Measurements from ENCODE around the gene OR6P1.

GRCh38 chr1:158579733-158580132 is 9.4 kb upstream of the OR6P1 start, which contains the start of gene OR10X1:
- TF ChIP-seq MAX (CRISPR knock-in tag; IDR thresholded peaks at IDR 0.05) = no peak
- no peak for TF ChIP-seq E2F1 (CRISPR knock-in tag; IDR thresholded peaks at IDR 0.05)
- TF ChIP-seq, protein P1, sequence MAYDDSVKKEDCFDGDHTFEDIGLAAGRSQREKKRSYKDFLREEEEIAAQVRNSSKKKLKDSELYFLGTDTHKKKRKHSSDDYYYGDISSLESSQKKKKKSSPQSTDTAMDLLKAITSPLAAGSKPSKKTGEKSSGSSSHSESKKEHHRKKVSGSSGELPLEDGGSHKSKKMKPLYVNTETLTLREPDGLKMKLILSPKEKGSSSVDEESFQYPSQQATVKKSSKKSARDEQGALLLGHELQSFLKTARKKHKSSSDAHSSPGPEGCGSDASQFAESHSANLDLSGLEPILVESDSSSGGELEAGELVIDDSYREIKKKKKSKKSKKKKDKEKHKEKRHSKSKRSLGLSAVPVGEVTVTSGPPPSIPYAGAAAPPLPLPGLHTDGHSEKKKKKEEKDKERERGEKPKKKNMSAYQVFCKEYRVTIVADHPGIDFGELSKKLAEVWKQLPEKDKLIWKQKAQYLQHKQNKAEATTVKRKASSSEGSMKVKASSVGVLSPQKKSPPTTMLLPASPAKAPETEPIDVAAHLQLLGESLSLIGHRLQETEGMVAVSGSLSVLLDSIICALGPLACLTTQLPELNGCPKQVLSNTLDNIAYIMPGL (CRISPR knock-in tag; IDR thresholded peaks at IDR 0.05) = no peak
- no peak for TF ChIP-seq CREB1 (CRISPR knock-in tag; IDR thresholded peaks at IDR 0.05)
- TF ChIP-seq, protein P2, sequence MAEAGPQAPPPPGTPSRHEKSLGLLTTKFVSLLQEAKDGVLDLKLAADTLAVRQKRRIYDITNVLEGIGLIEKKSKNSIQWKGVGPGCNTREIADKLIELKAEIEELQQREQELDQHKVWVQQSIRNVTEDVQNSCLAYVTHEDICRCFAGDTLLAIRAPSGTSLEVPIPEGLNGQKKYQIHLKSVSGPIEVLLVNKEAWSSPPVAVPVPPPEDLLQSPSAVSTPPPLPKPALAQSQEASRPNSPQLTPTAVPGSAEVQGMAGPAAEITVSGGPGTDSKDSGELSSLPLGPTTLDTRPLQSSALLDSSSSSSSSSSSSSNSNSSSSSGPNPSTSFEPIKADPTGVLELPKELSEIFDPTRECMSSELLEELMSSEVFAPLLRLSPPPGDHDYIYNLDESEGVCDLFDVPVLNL (CRISPR knock-in tag; IDR thresholded peaks at IDR 0.05; ENCODE audit: borderline replicate concordance, low read depth) = no peak
- no peak for TF ChIP-seq NR1H2 (CRISPR knock-in tag; IDR thresholded peaks at IDR 0.05)
- TF ChIP-seq ATF6 (CRISPR knock-in tag; IDR thresholded peaks at IDR 0.05) = no peak

Measured in WTC11 (cell line).